NCI-H526 treated with DMSO at 0.1 percent for 48 hours (cell line): Measurements from ENCODE around the gene MYO10.

ENCODE experiments used
- DNase-seq: peaks from one replicate; lab custom pipeline; 2025; lab: John Stamatoyannopoulos, UW

MYO10 gene

DNA sequence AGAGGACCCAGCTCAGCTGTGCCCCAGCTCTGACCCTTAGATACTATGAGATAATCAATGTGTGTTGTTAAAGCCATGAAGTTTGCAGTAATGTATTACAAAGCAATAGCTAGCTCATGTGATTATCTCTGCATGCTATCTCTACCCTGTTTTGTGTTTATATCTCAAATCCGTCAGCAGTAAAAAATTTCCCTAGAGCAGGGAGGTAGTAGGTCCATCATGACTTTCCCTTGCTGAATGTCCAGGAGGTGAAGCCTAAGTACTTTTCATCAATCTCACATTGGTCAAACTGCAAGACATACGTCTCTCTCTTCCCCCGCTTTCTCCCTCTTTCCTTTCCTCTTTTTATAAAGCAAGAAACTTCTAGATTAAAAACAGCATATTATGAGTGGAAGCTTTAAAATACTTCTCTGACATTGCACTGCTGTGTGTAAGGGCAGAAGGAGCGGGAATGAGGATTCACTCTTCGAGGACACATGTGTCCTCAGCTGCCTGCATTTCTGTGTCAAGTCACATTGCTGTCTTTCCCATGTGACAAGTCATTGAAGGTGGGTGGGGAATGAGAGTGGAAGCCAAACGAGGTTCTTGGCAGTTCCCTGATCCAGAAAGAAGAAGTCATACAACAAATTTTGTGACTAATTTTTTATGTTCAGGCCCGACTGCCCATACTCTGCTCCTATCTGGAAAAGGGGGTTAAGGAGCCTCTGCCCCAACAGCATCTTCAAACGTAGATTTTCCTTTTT, 226.2 kb downstream of the MYO10 start:
- DNase-seq, result no peak

DNA sequence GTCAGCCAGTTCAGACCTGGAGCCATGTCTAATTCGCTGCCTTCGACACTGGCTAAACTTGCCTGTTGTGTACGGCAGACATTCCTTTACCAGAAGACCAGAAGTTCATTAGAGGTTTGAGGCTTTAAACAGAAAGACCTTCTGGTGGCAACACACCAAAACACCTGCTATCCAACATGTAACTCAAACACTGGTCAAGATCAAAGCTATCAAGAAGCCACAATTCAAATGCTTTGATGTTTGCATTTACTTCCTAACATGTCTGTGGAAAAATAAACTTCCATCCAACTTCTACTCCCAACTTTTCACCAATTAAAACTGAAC, 228.3 kb downstream of the MYO10 start:
- DNase-seq, result no peak

DNA sequence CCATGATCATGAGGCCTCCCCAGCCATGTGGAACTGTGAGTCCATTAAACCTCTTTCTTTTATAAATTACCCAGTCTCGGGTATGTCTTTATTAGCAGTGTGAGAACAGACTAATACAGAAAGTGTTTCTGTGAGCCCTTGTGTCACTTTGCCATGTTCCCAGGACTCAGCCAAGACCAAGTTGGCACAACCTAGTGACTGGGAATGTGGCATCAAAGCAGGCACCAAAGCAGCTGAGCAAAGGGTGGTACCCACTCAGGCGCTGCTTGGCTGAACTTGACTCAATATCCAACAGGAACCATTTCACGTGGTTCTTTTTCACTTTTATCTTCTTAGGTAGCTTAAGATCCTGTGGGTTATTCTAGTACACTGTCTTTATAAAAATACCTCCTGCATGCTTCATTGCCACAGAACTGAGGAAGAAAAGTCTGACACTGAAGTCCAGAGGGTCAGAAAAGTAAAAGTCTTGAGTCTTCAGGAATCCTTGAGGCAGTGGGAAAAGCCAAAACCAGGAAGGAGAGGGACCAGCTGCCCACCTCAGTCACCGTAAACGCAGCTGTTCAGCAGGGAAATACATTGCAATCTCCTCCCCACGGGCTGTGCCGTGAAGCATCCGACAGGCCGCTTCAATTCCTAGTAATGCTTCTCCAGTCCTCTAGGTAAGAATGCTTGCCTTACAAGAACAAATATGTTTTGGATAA, 228.8 kb downstream of the MYO10 start:
- no peak for DNase-seq

DNA sequence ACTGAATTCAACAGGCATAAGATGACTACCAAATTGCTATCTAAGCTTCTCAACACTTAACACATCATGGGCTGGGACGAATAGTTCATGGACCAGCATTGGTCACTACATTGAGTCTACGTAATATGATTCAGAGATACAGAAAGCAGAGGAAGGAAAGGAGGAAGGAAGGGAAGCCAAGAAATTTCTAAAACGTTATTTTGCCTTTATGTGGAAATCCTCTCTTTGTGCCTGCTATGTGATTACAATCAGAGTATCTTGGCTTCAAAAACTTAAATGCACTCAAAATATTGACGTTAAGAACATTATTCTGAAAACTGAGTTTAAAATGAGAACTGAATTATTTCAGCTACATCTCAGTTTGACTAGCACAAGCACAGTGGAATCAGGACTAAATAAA, 231.1 kb downstream of the MYO10 start:
- DNase-seq, result no peak

DNA sequence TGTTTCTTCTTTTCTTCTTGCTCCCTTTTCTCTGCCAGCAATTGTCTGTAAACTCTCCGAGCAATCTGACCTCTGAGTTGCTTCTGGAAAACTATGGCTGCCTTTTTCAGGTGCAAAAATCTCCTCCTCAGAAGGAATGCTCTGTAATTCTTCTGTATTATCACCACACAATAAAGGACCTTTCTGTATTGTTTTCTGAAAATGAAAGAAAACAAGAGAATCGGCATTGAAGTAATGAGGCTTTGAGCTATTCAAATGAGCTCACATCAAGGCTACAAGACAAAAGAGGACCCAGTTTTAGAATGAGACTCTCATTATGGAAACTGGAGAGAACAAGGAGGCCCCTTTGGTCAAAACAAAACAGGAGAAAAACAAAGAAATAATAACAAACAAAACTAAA, 233.1 kb downstream of the MYO10 start:
- DNase-seq, result no peak

DNA sequence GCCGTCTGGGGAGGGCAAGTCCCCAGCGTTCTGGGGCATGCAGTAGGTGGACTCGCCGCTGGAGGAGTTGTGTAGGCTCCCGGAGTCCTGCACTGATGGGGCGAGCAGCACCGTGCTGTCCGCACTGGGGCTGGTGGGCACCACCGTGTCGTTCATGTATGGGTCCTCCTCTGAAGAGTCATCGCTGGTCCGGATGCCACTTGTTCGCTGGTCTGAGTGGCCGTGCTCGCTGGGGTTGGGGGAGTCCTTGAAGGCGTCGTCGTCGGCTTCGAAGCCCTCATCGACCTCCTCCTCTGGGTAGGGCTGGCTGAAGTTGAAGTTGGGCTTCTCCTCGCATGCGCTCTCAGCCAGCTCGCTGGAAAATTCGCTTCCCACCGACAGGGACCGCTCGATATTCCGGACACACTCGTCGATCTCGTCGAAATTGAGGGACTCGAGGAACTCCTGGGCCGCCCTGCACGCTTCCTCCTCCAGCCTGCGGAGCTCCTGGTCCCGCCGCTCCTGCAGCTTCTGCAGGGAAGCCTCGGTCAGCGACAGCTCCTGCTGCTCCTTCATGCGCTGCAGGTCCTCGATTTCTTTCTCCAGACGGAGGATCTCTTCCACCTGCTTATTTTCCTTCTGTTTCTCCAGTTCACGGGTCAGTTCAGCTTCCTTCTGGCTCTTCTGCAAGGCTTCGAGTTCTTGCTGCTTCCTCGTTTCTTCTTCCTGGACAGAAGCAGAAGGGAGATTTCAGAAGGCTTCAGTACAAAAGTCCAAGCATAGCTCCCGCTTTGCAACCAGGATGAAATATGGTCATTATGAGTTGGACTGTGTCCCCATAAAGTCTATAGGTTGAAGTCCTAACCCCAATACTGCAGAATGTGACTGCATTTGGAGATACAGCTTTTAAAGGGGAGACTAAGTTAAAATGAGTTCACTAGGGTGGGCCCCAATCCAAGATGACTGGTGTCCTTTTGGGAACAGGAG, 234.7 kb downstream of the MYO10 start:
- DNase-seq, result no peak

DNA sequence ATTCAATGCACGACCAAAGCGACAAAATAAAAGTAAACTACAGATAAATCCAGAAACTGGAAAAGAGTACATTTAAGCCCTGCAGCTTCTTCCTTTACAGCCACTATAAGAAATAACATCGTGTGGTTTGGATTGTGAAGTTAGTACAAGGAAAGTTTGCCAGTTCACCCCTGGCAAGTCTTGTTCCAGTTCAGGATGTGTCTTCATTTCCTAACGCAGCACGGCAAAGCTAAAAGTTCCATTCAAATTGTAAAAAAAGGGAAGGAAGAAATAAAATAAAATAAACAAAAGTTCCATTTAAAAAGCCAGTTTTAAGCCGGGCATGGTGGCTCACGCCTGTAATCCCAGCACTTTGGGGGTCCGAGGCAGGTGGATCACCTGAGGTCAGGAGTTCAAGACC, 236.0 kb downstream of the MYO10 start:
- DNase-seq, result no peak

DNA sequence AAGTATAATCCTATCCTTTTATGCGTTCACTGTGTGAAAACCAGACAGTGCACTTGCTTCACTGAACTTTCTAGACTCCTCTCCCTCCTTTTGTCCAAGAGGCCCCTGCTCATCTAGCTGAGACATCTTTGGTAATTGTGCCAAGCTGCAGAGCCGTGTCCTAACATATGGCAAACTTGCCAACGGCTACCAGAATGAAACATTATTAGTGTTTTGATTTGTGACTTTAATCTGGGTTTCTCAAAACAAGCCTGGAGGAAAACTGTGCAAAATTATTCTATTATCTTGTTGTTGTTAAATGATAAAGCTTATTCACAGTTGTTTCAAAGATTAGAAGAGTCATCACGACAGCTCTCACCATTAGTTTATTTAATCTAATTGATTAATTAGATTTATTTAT, 240.3 kb downstream of the MYO10 start:
- no peak for DNase-seq

DNA sequence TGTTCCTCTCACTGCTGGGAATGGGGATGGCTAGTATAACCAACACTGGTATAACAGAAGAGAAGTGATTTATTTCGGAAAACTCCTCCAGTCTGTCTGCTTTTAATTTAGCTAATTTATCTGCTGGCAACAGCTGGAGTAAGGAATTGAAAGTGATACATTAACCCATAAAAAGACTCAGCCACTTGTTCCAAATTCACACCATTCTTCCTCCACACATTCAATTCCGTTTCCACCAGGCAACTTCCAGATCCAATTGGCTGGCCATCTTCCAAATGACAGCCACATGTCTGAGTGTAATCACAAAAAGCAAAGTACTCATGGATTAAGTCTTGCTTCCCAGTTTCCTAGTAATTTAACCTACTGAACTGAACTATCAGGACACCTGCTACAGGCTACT, 242.2 kb downstream of the MYO10 start:
- no peak for DNase-seq

DNA sequence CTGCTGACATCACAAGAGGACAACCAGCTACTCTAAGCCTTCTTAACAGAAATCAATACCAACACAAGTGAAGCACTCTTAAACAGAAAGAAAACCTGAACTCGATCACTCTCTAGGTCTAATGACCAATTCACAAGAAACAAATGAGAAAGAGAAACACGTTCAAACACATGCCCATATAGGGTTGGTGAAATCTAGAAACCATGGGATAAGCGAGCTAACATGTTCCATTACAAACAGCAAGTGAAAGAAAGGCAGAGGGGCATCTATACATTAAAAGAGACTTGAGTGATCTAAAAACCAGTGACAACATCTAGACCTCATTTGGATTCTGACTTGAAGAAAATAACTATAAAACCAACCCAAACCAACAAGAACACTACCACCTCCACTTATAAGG, 244.4 kb downstream of the MYO10 start:
- no peak for DNase-seq

DNA sequence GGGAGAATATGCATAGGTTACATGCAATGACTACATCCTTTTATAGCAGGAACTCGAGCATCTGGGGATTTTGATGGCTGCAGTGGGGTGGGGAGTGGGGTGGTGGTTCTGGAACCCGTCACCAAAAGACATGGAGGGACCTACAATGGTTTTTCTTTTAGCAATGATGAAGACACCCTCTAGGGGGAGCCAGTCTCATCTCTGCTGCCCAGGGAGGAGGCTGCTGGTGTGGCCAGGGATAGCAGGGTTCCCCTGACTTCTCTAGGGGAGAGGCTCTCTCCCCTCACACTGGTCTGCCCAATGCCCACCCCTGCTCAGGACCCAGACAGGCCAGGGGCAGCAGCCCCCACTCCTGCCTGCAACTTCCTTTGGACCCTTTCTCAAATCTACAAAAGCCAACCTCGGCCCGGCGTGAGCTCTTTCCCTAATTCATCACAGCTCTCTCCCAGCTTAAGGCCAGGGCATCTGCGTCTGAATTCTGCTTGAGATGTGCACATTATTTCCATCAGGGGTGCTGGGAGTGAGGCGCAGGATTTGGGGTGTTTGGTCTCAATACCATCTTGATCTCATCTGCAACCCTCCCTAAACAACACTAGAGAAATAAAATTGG, 245.7 kb downstream of the MYO10 start:
- DNase-seq, result peak; percentile 29

DNA sequence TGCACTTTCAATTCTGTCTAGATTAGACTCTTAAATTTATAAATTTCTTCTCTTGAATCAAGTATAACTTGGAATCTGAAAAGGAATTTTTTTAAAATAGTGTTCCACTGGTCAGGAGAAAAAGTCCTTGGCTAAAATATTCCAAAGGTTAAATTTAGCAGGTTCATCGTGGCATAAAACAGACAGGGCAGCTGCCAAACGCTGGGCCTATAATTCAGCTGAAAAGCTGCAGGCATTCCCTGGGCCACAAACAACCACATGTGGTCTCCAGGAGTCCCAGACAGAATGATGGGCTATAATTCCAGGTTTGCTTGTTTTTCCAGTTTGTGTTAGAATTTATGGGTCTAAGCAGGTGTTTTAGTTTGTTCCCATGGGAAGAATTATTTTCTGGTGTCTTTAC, 248.2 kb downstream of the MYO10 start:
- no peak for DNase-seq

DNA sequence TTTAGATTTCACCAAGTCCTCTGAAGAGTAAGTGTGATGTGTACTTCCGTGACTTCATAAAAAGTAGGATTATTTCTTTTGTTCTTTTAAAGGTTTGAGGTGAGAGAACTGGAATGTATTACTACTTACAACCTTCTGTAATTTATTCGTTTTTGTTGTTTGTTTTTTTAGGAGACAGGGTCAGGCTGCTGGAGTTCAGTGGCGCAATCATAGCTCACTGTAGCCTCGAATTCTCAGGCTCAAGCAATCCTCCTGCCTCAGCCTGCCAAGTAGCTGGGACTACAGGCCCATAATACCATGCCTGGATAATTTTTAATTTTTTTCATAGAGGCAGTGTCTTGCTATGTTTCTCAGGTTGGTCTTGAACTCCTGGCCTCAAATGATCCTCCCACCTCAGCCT, 251.0 kb downstream of the MYO10 start:
- DNase-seq, result no peak

DNA sequence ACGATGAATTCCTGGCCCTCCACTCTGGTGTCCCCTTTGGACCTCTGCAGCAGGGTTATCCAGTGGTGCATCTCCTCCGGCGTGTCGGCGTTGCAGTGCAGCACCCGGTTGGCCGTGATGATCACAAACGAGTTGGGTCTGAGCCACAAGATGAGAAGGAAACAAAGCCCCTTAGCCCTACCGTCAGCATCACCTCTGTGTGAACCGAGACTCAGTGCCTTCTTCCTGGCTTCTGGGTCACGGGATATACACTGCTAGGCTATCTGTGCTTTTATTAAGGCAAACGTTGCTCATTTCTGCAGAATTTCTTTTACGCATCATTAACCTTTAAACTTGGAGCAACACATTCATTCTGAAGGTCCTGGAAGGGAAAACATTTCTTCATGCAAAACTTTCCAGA, 254.2 kb downstream of the MYO10 start:
- DNase-seq, result no peak

DNA sequence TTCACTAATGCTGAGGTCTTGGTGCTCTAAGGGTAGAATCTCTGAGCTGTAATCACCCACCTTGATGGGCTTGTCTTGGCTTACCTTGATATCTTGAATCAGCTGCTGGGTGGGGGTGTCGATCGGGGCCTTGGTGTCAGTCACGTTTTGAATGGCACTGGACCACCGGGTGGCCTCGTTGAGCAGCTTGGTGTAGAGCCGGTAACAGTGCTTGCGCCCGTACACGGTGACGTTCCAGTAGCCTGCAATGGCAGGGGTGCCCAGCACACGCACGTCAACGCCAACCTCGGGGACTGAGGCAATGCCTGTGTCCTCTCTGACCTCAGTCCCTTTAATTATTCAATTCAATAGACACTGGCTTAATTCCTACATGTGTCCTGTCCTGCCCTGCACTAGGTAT, 256.2 kb downstream of the MYO10 start:
- no peak for DNase-seq

DNA sequence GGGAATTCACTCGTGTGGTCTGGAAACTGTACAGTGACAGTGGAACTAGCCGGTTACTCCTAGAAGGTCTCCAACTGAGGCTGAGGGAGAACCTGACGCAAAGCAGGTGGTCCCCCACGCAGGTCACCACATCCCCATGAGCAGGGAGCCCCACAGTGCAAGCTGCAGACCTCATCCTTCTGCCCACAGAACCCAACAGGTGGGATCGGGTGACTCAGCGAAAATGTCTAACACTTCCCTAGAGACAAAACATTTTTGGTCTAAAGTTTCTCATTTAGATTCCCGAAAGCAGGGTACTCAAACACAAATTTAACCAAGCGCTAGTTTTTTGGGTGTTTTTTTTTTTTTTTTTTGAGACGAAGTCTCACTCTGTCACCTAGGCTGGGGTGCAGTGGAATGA, 256.9 kb downstream of the MYO10 start:
- no peak for DNase-seq

DNA sequence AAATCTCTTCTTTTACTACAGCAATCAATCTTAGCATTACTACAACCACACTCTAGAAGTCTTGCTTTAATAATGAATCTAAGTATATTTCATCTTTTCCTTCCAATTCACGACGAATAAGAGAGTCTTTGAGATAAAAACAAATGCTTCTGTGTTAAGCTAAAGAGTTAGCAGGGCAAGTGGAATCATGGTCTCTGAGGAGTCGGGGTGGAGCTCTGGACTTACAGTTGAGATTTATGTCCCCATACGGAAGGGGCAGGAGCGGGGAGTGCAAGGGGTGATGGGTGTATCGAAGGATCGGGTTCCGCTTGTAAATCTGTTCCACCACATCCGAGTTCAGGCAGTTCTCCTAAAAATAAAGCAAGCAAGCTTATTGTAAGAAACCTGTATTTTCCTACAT, 260.3 kb downstream of the MYO10 start:
- DNase-seq, result no peak

DNA sequence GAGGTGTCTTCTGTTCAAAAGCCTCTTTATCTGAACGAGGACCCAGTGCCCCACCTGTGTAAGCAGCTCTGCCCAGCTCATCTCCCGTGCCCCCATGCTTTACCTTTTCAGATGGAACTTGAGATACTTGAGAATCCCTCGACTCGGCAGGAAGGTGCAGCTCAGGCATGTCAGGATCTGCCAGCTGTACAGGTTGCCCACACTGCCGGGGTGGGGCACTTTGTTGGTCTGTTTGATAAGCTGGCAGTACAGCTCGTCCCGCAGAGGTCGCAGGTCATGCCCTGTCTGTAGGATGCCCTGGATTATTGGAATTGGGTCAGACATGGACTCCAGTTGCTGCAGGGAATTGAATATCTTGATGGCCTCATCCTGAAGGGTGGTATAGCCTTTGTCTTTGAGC, 261.3 kb downstream of the MYO10 start:
- no peak for DNase-seq

DNA sequence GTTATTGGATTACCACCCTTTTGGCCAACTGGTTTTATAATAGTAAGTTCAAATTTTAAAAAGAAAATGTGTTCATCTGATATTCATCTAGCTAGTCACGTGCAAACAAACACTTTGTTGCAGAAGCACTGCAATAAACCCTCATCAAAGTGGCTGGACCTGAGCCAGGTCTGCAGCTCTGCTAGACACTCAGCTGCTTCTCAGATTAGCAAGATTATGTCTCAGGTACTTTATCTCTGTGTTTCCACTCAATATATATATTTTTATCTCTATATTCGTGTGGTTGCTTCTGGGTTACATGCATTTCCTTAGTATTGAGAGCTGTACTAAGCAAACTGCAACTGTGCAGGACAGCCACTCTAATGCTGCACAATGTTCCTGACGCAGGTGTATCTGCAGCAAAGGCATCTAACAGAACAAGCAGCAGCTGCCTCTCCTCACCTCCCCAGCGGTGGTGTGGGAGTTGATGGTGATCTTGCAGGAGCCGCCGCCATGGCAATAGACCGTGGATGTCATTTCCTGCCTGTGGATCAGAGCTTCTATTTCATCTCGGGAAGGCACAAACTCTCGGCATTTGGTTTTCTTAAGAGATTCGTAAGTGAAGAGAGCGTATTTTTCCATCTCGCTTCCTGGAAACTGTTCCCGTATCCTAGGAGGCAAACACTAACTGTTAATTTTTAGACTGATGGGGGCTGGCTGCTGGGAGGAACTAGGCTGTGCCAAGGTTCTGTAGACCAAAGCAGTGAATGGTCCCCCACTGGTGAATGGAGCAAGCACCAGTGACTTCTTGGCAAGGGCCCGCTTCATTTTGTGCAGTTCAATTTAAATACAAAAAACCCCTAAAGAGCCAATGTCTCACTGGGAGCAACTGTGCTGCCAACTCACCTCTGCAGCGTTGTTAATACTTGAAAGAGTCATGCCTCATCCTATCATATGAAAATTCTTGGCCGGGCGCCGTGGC, 262.6 kb downstream of the MYO10 start:
- no peak for DNase-seq

DNA sequence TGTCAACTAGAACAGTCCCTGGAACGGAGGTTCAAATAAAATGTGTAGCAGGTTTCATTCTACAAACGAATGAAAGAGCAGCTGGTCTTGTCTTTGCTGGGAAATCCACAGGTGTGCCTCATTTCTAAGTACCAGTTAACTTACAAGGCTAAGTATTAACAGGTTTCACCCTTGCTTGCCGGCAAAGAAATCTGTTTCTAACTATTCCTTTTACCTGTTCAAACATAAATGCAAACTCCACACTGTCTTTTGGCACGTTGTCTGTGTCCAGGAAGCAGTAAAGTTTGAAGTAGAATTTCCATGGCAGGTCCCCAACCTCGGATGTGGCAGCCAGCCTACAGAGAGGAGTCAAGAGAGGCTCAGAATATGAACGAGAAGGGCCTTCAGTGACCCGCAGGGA, 264.9 kb downstream of the MYO10 start:
- DNase-seq, result no peak

DNA sequence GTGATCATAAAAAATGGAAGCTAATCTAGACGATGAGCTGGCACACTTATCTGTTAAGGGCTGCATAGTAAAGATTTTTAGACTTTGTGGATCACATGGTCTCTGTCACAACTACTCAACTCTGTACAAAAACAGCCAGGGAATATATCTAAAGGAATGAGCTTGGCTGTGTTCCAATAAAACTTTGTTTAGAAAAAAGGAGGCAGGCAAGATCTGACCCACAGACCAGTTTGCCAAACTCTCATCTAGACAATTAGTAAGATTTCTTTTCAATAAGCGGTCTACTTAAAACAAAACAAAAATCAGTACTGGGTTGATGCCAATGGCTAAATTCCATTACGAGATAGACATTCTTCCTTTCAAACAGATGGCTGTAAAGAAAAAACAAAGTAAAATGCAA, 266.3 kb downstream of the MYO10 start:
- no peak for DNase-seq
